ENCODE results near the gene ACSS1. TPM values are rescaled to one million over a fixed set of nuclear protein-coding genes. Genes with fewer than 3 reads are reported as not detected.

Gene ACSS1
- total RNA-seq, 1 experiment from 2014 or later = 1.5 TPM

GRCh38 chr20:25012616-25013189, 45.2 kb downstream of the ACSS1 start:
- ChIA-PET CTCF (no interaction called here), POLR2A (no interaction called here)
- peaks cover 14% of the 10 kb centered on the region for H3K4me1 Mint-ChIP-seq
- DNase-seq (ENCODE audit: low spot score) (no peak), ATAC-seq (no peak)
- H3K36me3 Mint-ChIP-seq = no peaks in the 10 kb centered on the region
- H3K9me3 Mint-ChIP-seq = no peaks in the 10 kb centered on the region
- H3K4me3 Mint-ChIP-seq = no peak overlapping the region
- no peak overlapping the region for H3K27ac Mint-ChIP-seq
- TF ChIP-seq ATF1 (CRISPR knock-in tag; IDR thresholded peaks at IDR 0.05) (no peak), ZNF281 (CRISPR knock-in tag; IDR thresholded peaks at IDR 0.05) (no peak), FOXP4 (CRISPR knock-in tag; IDR thresholded peaks at IDR 0.05) (no peak), MXD4 (CRISPR knock-in tag; IDR thresholded peaks at IDR 0.05; ENCODE audit: borderline replicate concordance) (no peak), AR (CRISPR knock-in tag; IDR thresholded peaks at IDR 0.05) (no peak), ZNF219 (CRISPR knock-in tag; IDR thresholded peaks at IDR 0.05; ENCODE audit: borderline replicate concordance) (no peak), SOX15 (CRISPR knock-in tag; IDR thresholded peaks at IDR 0.05) (no peak)
- H3K27me3 Mint-ChIP-seq (ENCODE audit: low read depth) = no peaks in the 10 kb centered on the region

GRCh38 chr20:25011831-25012241, 46.1 kb downstream of the ACSS1 start:
- no peaks in the 10 kb centered on the region for H3K9me3 Mint-ChIP-seq
- ChIA-PET CTCF (no interaction called here), POLR2A (no interaction called here)
- no peak overlapping the region for H3K27ac Mint-ChIP-seq
- H3K4me3 Mint-ChIP-seq = no peak overlapping the region
- ATAC-seq (no peak), DNase-seq (ENCODE audit: low spot score) (no peak)
- TF ChIP-seq RORB (CRISPR knock-in tag; IDR thresholded peaks at IDR 0.05) = no peak
- no peak for TF ChIP-seq FOXP4 (CRISPR knock-in tag; IDR thresholded peaks at IDR 0.05)
- TF ChIP-seq ZNF532 (CRISPR knock-in tag; IDR thresholded peaks at IDR 0.05; ENCODE audit: borderline replicate concordance) = no peak
- no peaks in the 10 kb centered on the region for H3K27me3 Mint-ChIP-seq (ENCODE audit: low read depth)
- no peaks in the 10 kb centered on the region for H3K36me3 Mint-ChIP-seq
- H3K4me1 Mint-ChIP-seq = peaks cover 5% of the 10 kb centered on the region

All from WTC11 (cell line).